Measurements from ENCODE around the gene ZNRF2.
"Not testable (repeated sequence)": the region's sequence is repeated elsewhere in the genome, so short reads cannot be mapped to it uniquely, and the experiment has no call there.

The ZNRF2 gene

GRCh38 chr7:30380294-30380693 is 95.9 kb downstream of the ZNRF2 start:
- DNase-seq (ENCODE audit: low spot score) (no peak), ATAC-seq (ENCODE audit: low read depth) (no peak)
- Histone ChIP-seq H3K4me1 (ENCODE audit: insufficient read depth, poor library complexity, severe bottlenecking) (no peaks in the 10 kb centered on the region), H3K9me3 (ENCODE audit: severe bottlenecking) (peaks cover 3% of the 10 kb centered on the region), H3K4me3 (ENCODE audit: severe bottlenecking) (no peak overlapping the region), H3K27ac (ENCODE audit: poor library complexity, severe bottlenecking) (no peak overlapping the region), H3K27me3 (ENCODE audit: insufficient read depth, poor library complexity, severe bottlenecking) (no peaks in the 10 kb centered on the region), H3K36me3 (ENCODE audit: low read depth) (no peaks in the 10 kb centered on the region)
- TF ChIP-seq CTCF (IDR thresholded peaks at IDR 0.05; ENCODE audit: poor library complexity, severe bottlenecking) = no peak

- not testable (repeated sequence) for H3K4me3 ChIP-seq (ENCODE audit: severe bottlenecking); H3K36me3 ChIP-seq (ENCODE audit: low read depth); DNase-seq (ENCODE audit: low spot score); H3K9me3 ChIP-seq (ENCODE audit: severe bottlenecking); ATAC-seq (ENCODE audit: low read depth); H3K27me3 ChIP-seq (ENCODE audit: insufficient read depth, poor library complexity, severe bottlenecking); H3K4me1 ChIP-seq (ENCODE audit: insufficient read depth, poor library complexity, severe bottlenecking); H3K27ac ChIP-seq (ENCODE audit: poor library complexity, severe bottlenecking)
Measured at GRCh38 chr7:30380824-30381223, 96.4 kb downstream of the ZNRF2 start.

- Histone ChIP-seq H3K27ac (ENCODE audit: poor library complexity, severe bottlenecking) (no peak overlapping the region), H3K27me3 (ENCODE audit: insufficient read depth, poor library complexity, severe bottlenecking) (no peaks in the 10 kb centered on the region), H3K4me3 (ENCODE audit: severe bottlenecking) (no peak overlapping the region), H3K36me3 (ENCODE audit: low read depth) (no peaks in the 10 kb centered on the region), H3K4me1 (ENCODE audit: insufficient read depth, poor library complexity, severe bottlenecking) (no peaks in the 10 kb centered on the region), H3K9me3 (ENCODE audit: severe bottlenecking) (peaks cover 3% of the 10 kb centered on the region)
- no peak for ATAC-seq (ENCODE audit: low read depth)
- DNase-seq (ENCODE audit: low spot score) = no peak
- TF ChIP-seq CTCF (IDR thresholded peaks at IDR 0.05; ENCODE audit: poor library complexity, severe bottlenecking) = no peak
Measured at GRCh38 chr7:30382607-30383006, 98.2 kb downstream of the ZNRF2 start.

GRCh38 chr7:30389791-30390190 is 105.4 kb downstream of the ZNRF2 start:
- no peaks in the 10 kb centered on the region for H3K4me1 ChIP-seq (ENCODE audit: insufficient read depth, poor library complexity, severe bottlenecking)
- H3K27me3 ChIP-seq (ENCODE audit: insufficient read depth, poor library complexity, severe bottlenecking) = no peaks in the 10 kb centered on the region
- H3K36me3 ChIP-seq (ENCODE audit: low read depth) = no peaks in the 10 kb centered on the region
- DNase-seq (ENCODE audit: low spot score) (no peak), ATAC-seq (ENCODE audit: low read depth) (no peak)
- H3K9me3 ChIP-seq (ENCODE audit: severe bottlenecking) = no peaks in the 10 kb centered on the region
- no peak overlapping the region for H3K27ac ChIP-seq (ENCODE audit: poor library complexity, severe bottlenecking)
- no peak for TF ChIP-seq CTCF (IDR thresholded peaks at IDR 0.05; ENCODE audit: poor library complexity, severe bottlenecking)
- H3K4me3 ChIP-seq (ENCODE audit: severe bottlenecking) = no peak overlapping the region

GRCh38 chr7:30390736-30391636 is 106.6 kb downstream of the ZNRF2 start:
- no peaks in the 10 kb centered on the region for H3K4me1 ChIP-seq (ENCODE audit: insufficient read depth, poor library complexity, severe bottlenecking)
- H3K27ac ChIP-seq (ENCODE audit: poor library complexity, severe bottlenecking) = no peak overlapping the region
- DNase-seq (ENCODE audit: low spot score) (no peak), ATAC-seq (ENCODE audit: low read depth) (no peak)
- no peak for TF ChIP-seq CTCF (IDR thresholded peaks at IDR 0.05; ENCODE audit: poor library complexity, severe bottlenecking)
- no peak overlapping the region for H3K4me3 ChIP-seq (ENCODE audit: severe bottlenecking)
- H3K36me3 ChIP-seq (ENCODE audit: low read depth) = no peaks in the 10 kb centered on the region
- no peaks in the 10 kb centered on the region for H3K27me3 ChIP-seq (ENCODE audit: insufficient read depth, poor library complexity, severe bottlenecking)
- H3K9me3 ChIP-seq (ENCODE audit: severe bottlenecking) = no peaks in the 10 kb centered on the region
